ENCODE data around the gene PPP1R37.
A peak's percentile ranks its signal among the peaks of the same experiment; 100 is the strongest.
"Not testable (repeated sequence)": the region's sequence is repeated elsewhere in the genome, so short reads cannot be mapped to it uniquely, and the experiment has no call there.

PPP1R37 gene

DNA sequence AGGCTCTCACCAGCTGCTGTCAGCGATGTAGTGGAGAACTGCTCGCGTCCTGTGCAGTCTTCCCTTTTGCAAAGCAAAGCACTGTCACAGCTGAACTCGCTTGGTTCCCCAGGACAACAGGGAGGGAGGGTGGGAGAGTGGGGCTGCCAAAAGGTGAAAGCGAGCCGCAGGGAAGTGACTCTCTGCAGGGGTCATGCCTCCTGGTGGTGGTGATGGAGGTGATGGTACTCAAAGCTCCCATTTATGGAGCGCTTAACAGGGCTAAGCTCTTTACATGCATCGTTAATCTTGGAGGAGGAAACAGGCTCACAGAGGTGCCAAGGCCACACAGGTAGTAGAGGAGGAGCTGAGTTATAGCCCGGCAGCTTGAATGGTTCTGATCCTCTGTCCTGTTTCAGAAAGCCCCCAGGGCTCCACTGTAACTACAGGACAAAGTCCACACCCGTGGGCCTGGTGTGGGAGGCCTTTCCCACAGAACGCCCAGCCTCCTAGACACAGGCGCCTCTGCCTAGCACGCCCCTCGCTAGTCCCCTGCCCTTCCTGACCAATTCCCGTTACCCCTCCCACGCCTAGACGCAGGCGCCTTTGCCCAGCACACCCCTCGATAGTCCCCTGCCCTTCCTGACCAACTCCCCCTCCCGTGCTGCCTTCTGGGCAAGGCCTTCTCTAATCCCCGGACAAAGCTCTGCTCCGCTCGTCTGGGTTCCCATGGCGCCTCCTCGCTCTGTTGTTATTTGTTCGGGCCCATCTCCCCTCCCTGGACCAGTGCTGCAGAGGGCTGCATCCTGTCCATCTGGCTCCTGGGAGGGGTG, 10.7 kb downstream of the PPP1R37 start:
- H3K4me3 ChIP-seq (ENCODE audit: low read depth, low read length): no peak overlapping the region
- in situ Hi-C loops (cut with HindIII; ENCODE audit: low sequenced_read_pairs): loop anchor here (25.0 kb wide), 1 partner anchor 134 kb away; the partner anchor contains the start of gene EXOC3L2
- TF ChIP-seq, protein P1, sequence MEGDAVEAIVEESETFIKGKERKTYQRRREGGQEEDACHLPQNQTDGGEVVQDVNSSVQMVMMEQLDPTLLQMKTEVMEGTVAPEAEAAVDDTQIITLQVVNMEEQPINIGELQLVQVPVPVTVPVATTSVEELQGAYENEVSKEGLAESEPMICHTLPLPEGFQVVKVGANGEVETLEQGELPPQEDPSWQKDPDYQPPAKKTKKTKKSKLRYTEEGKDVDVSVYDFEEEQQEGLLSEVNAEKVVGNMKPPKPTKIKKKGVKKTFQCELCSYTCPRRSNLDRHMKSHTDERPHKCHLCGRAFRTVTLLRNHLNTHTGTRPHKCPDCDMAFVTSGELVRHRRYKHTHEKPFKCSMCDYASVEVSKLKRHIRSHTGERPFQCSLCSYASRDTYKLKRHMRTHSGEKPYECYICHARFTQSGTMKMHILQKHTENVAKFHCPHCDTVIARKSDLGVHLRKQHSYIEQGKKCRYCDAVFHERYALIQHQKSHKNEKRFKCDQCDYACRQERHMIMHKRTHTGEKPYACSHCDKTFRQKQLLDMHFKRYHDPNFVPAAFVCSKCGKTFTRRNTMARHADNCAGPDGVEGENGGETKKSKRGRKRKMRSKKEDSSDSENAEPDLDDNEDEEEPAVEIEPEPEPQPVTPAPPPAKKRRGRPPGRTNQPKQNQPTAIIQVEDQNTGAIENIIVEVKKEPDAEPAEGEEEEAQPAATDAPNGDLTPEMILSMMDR (IDR thresholded peaks at IDR 0.05; ENCODE audit: low read depth, low read length, missing control alignments): no peak
- DNase-seq (ENCODE audit: low read depth): no peak

- DNase-seq (ENCODE audit: low read depth): no peak
- in situ Hi-C loops (cut with HindIII; ENCODE audit: low sequenced_read_pairs): loop anchor here (25.0 kb wide), 1 partner anchor 132 kb away; the partner anchor contains the start of gene EXOC3L2
- no peak overlapping the region for H3K4me3 ChIP-seq (ENCODE audit: low read depth, low read length)
- TF ChIP-seq, protein P1 (IDR thresholded peaks at IDR 0.05; ENCODE audit: low read depth, low read length, missing control alignments): no peak
Observed at GRCh38 chr19:45104658-45105349, 11.8 kb downstream of the PPP1R37 start.

DNA sequence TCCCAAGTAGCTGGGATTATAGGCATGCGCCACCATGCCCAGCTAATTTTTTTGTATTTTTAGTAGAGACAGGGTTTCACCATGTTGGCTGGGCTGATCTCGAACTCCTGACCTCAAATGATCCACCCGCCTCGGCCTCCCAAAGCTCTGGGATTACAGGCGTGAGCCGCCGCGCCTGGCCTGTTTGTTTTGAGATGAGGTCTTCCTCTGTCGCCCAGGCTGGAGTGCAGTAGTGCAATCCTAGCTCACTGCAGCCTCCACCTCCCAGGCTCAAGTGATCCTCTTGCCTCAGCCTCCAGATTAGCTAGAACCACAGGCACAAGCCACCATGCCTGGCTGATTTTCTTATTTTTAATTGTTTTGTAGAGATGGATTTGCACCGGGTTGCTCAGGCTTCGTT, 13.4 kb downstream of the PPP1R37 start:
- in situ Hi-C loops (cut with HindIII; ENCODE audit: low sequenced_read_pairs): loop anchor here (25.0 kb wide), 1 partner anchor 131 kb away; the partner anchor contains the start of gene EXOC3L2
- not testable (repeated sequence) for DNase-seq (ENCODE audit: low read depth); H3K4me3 ChIP-seq (ENCODE audit: low read depth, low read length)

- no peak overlapping the region for H3K4me3 ChIP-seq (ENCODE audit: low read depth, low read length)
- in situ Hi-C loops (cut with HindIII; ENCODE audit: low sequenced_read_pairs): loop anchor here (25.0 kb wide), 1 partner anchor 130 kb away; the partner anchor contains the start of gene EXOC3L2
- TF ChIP-seq, protein P1 (IDR thresholded peaks at IDR 0.05; ENCODE audit: low read depth, low read length, missing control alignments): no peak
- no peak for DNase-seq (ENCODE audit: low read depth)
Observed at GRCh38 chr19:45107621-45108150, 14.7 kb downstream of the PPP1R37 start.

DNA sequence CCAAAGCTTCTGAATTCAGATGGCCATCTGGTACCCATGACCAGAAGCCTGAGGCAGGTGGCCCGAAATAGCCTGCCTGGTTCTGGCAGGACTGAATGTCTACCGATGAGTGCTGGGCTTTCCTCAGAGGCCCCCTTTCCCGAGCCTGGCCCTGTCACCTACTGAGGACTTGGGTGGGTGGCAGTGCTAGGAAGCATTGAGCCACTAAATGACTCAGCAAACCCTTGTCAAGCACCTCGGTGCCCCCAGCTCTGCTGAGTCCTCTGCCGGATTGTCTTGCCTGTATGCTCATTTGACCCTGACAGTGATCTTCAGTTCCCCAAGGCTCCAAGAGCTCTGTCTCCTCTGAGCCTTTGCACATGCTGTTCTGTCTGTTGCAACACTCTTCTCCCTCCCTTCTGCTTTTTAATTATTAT, 17.9 kb downstream of the PPP1R37 start:
- in situ Hi-C loops (cut with HindIII; ENCODE audit: low sequenced_read_pairs): loop anchor here (25.0 kb wide), 1 partner anchor 126 kb away; the partner anchor contains the start of gene EXOC3L2
- TF ChIP-seq, protein P1 (IDR thresholded peaks at IDR 0.05; ENCODE audit: low read depth, low read length, missing control alignments): no peak
- no peak for DNase-seq (ENCODE audit: low read depth)
- no peak overlapping the region for H3K4me3 ChIP-seq (ENCODE audit: low read depth, low read length)

- TF ChIP-seq, protein P1 (IDR thresholded peaks at IDR 0.05; ENCODE audit: low read depth, low read length, missing control alignments): peak; percentile 26
- no peak for DNase-seq (ENCODE audit: low read depth)
- in situ Hi-C loops (cut with HindIII; ENCODE audit: low sequenced_read_pairs): loop anchor here (25.0 kb wide), 1 partner anchor 125 kb away; the partner anchor contains the start of gene EXOC3L2
- no peak overlapping the region for H3K4me3 ChIP-seq (ENCODE audit: low read depth, low read length)
Observed at GRCh38 chr19:45112111-45112827, 19.3 kb downstream of the PPP1R37 start.

Measured in astrocyte of the cerebellum (primary cell).